ENCODE measurements around the gene TTC21B. TPM values are rescaled to one million over a fixed set of nuclear protein-coding genes. Genes with fewer than 3 reads are reported as not detected.
"Not testable (repeated sequence)": the region's sequence is repeated elsewhere in the genome, so short reads cannot be mapped to it uniquely, and the experiment has no call there.

Gene TTC21B
- total and polyA plus RNA-seq, 8 donors = 3.3 to 78.6 (median 11.8) TPM

DNA sequence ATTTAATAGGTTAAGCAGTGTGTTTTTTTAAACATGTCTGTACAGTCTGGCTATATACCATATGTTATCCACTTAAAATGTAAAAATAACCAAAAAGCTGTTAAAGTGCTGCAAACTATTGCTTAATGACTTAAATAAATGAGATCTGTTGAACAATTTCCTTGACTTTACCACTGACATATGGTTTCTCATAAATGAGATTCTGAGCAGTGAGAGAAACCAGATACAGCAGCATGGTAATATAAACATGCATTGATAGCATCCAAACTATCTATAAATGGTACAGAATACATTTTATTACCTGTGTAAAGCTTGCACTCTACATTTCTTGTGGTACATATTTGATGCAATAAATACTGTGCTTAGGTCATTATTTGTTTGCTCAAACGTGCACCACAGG lies 36.3 kb upstream of the TTC21B start:
- no peaks in the 10 kb centered on the region for H3K27me3 ChIP-seq

DNA sequence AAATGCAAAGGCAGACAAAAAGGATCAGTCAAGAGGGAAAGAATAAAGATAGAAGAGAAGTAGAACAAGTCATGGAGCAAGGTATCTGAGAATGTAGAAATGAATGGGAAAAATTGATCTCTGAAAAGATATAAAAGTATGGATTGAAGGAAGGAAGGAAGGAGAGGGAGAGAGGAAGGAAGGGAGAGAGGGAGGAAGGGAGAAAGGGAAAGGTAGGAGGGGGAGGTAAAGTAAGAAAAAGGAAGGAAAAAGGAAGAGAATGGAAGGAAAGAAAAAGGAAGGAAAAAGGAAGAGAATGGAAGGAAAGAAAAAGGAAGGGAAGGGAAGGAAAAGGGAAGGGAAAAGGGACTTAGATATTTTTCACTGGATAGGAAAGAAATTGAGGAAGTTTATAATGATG lies 31.5 kb upstream of the TTC21B start:
- TF ChIP-seq POLR2AphosphoS5 (IDR thresholded peaks at IDR 0.05) (no peak), EP300 (IDR thresholded peaks at IDR 0.05) (no peak), POLR2A (IDR thresholded peaks at IDR 0.05) (no peak)
- TF ChIP-seq, protein P1, sequence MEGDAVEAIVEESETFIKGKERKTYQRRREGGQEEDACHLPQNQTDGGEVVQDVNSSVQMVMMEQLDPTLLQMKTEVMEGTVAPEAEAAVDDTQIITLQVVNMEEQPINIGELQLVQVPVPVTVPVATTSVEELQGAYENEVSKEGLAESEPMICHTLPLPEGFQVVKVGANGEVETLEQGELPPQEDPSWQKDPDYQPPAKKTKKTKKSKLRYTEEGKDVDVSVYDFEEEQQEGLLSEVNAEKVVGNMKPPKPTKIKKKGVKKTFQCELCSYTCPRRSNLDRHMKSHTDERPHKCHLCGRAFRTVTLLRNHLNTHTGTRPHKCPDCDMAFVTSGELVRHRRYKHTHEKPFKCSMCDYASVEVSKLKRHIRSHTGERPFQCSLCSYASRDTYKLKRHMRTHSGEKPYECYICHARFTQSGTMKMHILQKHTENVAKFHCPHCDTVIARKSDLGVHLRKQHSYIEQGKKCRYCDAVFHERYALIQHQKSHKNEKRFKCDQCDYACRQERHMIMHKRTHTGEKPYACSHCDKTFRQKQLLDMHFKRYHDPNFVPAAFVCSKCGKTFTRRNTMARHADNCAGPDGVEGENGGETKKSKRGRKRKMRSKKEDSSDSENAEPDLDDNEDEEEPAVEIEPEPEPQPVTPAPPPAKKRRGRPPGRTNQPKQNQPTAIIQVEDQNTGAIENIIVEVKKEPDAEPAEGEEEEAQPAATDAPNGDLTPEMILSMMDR (IDR thresholded peaks at IDR 0.05) = no peak
- Histone ChIP-seq H3K36me3 (no peaks in the 10 kb centered on the region), H3K4me1 (no peaks in the 10 kb centered on the region), H3K27ac (no peak overlapping the region), H3K9me3 (peaks cover 0 to 9% (median 4%) of the 10 kb centered on the region in 4 donors), H3K27me3 (no peaks in the 10 kb centered on the region), H3K4me3 (no peak overlapping the region)
- DNase-seq = no peak
- intact Hi-C loops (cut with DNase I; ENCODE audit: low total_unique reads) = no loop called here

More for the DNA sequence above, 36.3 kb upstream of the TTC21B start:
- intact Hi-C loops (cut with DNase I; ENCODE audit: low total_unique reads) = no loop called here
- no peaks in the 10 kb centered on the region for H3K36me3 ChIP-seq
- H3K27ac ChIP-seq = no peak overlapping the region
- TF ChIP-seq, protein P1 (IDR thresholded peaks at IDR 0.05) = no peak
- TF ChIP-seq POLR2A (IDR thresholded peaks at IDR 0.05) (no peak), POLR2AphosphoS5 (IDR thresholded peaks at IDR 0.05) (no peak), EP300 (IDR thresholded peaks at IDR 0.05) (no peak)
- DNase-seq = no peak
- WGBS, 5 donors = 7 to 19% (median 13%) methylated on average over 1 of the region's 1 CpG
- no peaks in the 10 kb centered on the region for H3K4me1 ChIP-seq
- H3K4me3 ChIP-seq = no peak overlapping the region
- H3K9me3 ChIP-seq = peaks cover 0 to 9% (median 4%) of the 10 kb centered on the region in 4 donors

DNA sequence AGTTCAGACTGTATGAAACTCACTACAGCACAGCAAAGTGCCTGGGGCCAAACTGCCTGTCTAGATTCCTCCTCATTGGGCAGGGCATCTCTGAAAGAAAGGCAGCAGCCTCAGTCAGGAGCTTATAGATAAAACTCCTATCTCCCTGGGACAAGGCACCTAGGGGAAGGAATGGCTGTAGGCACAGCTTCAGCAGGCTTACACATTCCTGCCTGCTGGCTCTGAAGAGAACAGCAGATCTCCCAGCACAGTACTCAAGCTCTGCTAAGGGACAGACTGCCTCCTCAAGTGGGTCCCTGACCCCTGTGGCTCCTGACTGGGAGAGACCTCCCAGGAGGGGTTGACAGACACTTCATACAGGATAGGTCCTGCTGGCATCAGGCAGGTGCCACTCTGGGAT lies 18.6 kb upstream of the TTC21B start:
- H3K4me1 ChIP-seq; H3K4me3 ChIP-seq; DNase-seq; H3K27me3 ChIP-seq; H3K27ac ChIP-seq; intact Hi-C loops (cut with DNase I; ENCODE audit: low total_unique reads); H3K9me3 ChIP-seq; H3K36me3 ChIP-seq: not testable (repeated sequence)

DNA sequence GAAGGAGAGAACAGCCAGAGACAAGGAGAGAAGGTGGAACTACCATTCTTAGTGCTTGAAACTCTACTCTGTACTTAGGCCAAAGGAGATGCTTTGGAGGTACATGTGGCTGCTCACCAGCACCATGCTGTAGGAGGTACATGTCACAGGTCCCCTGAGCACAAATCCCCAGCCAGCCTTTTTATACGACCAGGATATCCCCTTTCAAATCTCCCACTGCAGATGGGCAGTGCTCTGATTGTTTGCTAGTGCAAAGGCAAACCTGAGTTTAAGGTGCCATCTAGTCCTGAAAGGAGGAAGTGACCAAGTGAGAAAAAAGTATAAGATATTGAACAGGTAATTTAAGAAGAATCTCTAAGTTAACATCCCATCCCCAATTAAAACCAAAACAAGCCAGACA lies 17.1 kb upstream of the TTC21B start:
- Histone ChIP-seq H3K27ac (no peak overlapping the region), H3K36me3 (no peaks in the 10 kb centered on the region), H3K4me3 (no peak overlapping the region), H3K9me3 (no peaks in the 10 kb centered on the region), H3K4me1 (no peaks in the 10 kb centered on the region), H3K27me3 (no peaks in the 10 kb centered on the region)
- intact Hi-C loops (cut with DNase I; ENCODE audit: low total_unique reads) = no loop called here
- 5 to 9% (median 8%) methylated on average over 1 of the region's 1 CpG for WGBS, 5 donors
- TF ChIP-seq POLR2A (IDR thresholded peaks at IDR 0.05) (no peak), EP300 (IDR thresholded peaks at IDR 0.05) (no peak), POLR2AphosphoS5 (IDR thresholded peaks at IDR 0.05) (no peak)
- TF ChIP-seq, protein P1 (IDR thresholded peaks at IDR 0.05) = no peak
- DNase-seq = peak in 1 of 2 donors; percentile 13

DNA sequence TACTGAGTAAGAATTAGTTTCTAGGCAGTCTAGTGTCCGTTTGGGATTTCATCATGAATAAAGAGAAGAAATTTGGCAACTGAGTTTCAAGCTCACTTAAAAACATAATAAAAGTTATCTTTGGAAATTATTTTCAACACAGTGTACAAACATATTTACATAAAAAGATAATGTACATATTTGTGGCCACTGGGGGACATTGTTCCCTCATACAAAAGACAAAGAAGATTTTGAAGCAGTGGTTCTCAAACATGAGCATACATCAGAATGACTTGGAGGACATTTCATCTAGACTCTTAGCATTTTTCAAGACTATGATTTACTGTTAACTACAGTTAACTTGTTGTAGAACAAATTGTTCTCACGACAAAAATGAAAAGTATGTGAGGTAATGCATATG lies 15.7 kb upstream of the TTC21B start:
- 46 to 63% (median 59%) methylated on average over 2 of the region's 2 CpGs for WGBS, 5 donors
- Histone ChIP-seq H3K9me3 (no peaks in the 10 kb centered on the region), H3K4me1 (no peaks in the 10 kb centered on the region), H3K27me3 (no peaks in the 10 kb centered on the region), H3K27ac (no peak overlapping the region), H3K36me3 (no peaks in the 10 kb centered on the region), H3K4me3 (no peak overlapping the region)
- TF ChIP-seq POLR2A (IDR thresholded peaks at IDR 0.05) (no peak), POLR2AphosphoS5 (IDR thresholded peaks at IDR 0.05) (no peak), EP300 (IDR thresholded peaks at IDR 0.05) (no peak)
- TF ChIP-seq, protein P1 (IDR thresholded peaks at IDR 0.05) = no peak
- intact Hi-C loops (cut with DNase I; ENCODE audit: low total_unique reads) = no loop called here
- no peak for DNase-seq

Data from stomach (tissue), 9 donors.